Measurements from ENCODE around the gene MCCC2. TPM values are rescaled to one million over a fixed set of nuclear protein-coding genes. Genes with fewer than 3 reads are reported as not detected.

The MCCC2 gene
- total and polyA plus RNA-seq, 2 of the 4 experiments (the other 2 are of a cell fraction): 18.0 to 22.0 TPM

- Histone ChIP-seq H2BK120ac (ENCODE audit: low read depth, low read length) (no peak overlapping the region), H4K20me1 (ENCODE audit: insufficient read depth, low read length) (no peaks in the 10 kb centered on the region), H3K4me2 (ENCODE audit: low read depth, low read length) (no peak overlapping the region), H3K4ac (ENCODE audit: low read depth, low read length) (no peak overlapping the region), H3K56ac (ENCODE audit: extremely low read depth, insufficient read depth, low read length) (no peak overlapping the region), H2BK20ac (ENCODE audit: low read depth, low read length) (no peak overlapping the region), H2BK5ac (ENCODE audit: low read depth, low read length, poor library complexity, severe bottlenecking) (no peak overlapping the region), H3K9me3 (ENCODE audit: control insufficient read depth, insufficient read depth, low read length) (no peaks in the 10 kb centered on the region), H2BK15ac (ENCODE audit: low read depth, low read length) (no peak overlapping the region), H3K14ac (replicated peaks; ENCODE audit: low read depth, low read length) (no peak overlapping the region), H3K4me1 (ENCODE audit: control insufficient read depth, insufficient read depth, low read length) (no peaks in the 10 kb centered on the region), H3K79me1 (ENCODE audit: low read depth in 1 of 2, low read length in 2 of 2) (no peaks in the 10 kb centered on the region), H3K27ac (ENCODE audit: insufficient read depth, low read length) (no peak overlapping the region), H3K4me3 (ENCODE audit: insufficient read depth, low read depth, low read length) (no peak overlapping the region), H2AFZ (replicated peaks; ENCODE audit: low read length, poor library complexity) (no peak overlapping the region), H3K9me1 (ENCODE audit: insufficient read depth, low read length) (no peaks in the 10 kb centered on the region), H4K91ac (ENCODE audit: insufficient read depth, low read depth, low read length) (no peak overlapping the region), H3K27me3 (ENCODE audit: control insufficient read depth, insufficient read depth, low read length) (no peaks in the 10 kb centered on the region), H2AK5ac (ENCODE audit: low read depth, low read length) (no peak overlapping the region), H2AK9ac (replicated peaks; ENCODE audit: low read depth, low read length, poor library complexity) (no peak overlapping the region), H3K18ac (ENCODE audit: low read depth, low read length) (no peak overlapping the region), H4K8ac (ENCODE audit: low read depth in 2 of 2, low read length in 2 of 2) (no peak overlapping the region), H4K5ac (ENCODE audit: low read depth, low read length) (no peak overlapping the region), H3K9ac (ENCODE audit: low read depth, low read length) (no peak overlapping the region), H3K36me3 (ENCODE audit: control insufficient read depth, insufficient read depth, low read length) (peaks cover 3% of the 10 kb centered on the region; the same call in 1 of the 2 replicates), H3K23ac (ENCODE audit: low read depth, low read length) (no peak overlapping the region)
- intact Hi-C loops (cut with micrococcal nuclease): no loop called here
- dilution Hi-C loops (cut with HindIII; ENCODE audit: low sequenced_read_pairs, unreplicated experiment): no loop called here
- POLR2A ChIA-PET (ENCODE audit: unreplicated experiment): no interaction called here
- WGBS, 2 experiments (ENCODE audit: extremely low coverage in 2 of 2, insufficient read length in 1 of 2): no CpG with 5 or more reads among the region's 3 CpGs
- CTCF ChIA-PET: interaction anchor here (0.7 kb wide), 1 partner anchor 469 kb away, joined by 3 read pairs; no protein-coding TSS in a partner anchor
- DNase-seq (no peak), ATAC-seq (ENCODE audit: low read depth) (no peak)
- in situ Hi-C loops (cut with MboI; ENCODE audit: low sequenced_read_pairs): loop anchor here (25.0 kb wide), 1 partner anchor 103 kb away; no protein-coding TSS in a partner anchor
- TF ChIP-seq MAZ (IDR thresholded peaks at IDR 0.05; ENCODE audit: borderline replicate concordance, low read depth, low read length) (no peak), MXI1 (IDR thresholded peaks at IDR 0.05; ENCODE audit: borderline replicate concordance, low read depth, low read length) (no peak), RCOR1 (IDR thresholded peaks at IDR 0.05; ENCODE audit: insufficient replicate concordance, low read length) (no peak), MAFK (IDR thresholded peaks at IDR 0.05; ENCODE audit: low read depth, low read length) (no peak), BHLHE40 (IDR thresholded peaks at IDR 0.05; ENCODE audit: low read depth, low read length) (no peak), POLR2A (IDR thresholded peaks at IDR 0.05; ENCODE audit: low read depth, low read length) (no peak), RAD21 (IDR thresholded peaks at IDR 0.05; ENCODE audit: low read length) (no peak), RFX5 (IDR thresholded peaks at IDR 0.05; ENCODE audit: low read depth, low read length) (no peak), SMC3 (IDR thresholded peaks at IDR 0.05; ENCODE audit: low read depth, low read length) (no peak), NFE2L2 (IDR thresholded peaks at IDR 0.05; ENCODE audit: low read depth, low read length) (no peak), CEBPB (IDR thresholded peaks at IDR 0.05; ENCODE audit: low read depth, low read length) (no peak)
- TF ChIP-seq, protein P1, sequence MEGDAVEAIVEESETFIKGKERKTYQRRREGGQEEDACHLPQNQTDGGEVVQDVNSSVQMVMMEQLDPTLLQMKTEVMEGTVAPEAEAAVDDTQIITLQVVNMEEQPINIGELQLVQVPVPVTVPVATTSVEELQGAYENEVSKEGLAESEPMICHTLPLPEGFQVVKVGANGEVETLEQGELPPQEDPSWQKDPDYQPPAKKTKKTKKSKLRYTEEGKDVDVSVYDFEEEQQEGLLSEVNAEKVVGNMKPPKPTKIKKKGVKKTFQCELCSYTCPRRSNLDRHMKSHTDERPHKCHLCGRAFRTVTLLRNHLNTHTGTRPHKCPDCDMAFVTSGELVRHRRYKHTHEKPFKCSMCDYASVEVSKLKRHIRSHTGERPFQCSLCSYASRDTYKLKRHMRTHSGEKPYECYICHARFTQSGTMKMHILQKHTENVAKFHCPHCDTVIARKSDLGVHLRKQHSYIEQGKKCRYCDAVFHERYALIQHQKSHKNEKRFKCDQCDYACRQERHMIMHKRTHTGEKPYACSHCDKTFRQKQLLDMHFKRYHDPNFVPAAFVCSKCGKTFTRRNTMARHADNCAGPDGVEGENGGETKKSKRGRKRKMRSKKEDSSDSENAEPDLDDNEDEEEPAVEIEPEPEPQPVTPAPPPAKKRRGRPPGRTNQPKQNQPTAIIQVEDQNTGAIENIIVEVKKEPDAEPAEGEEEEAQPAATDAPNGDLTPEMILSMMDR (conservative IDR thresholded peaks at IDR 0.05; ENCODE audit: low read depth, low read length): no peak
- TF ChIP-seq, protein P2, sequence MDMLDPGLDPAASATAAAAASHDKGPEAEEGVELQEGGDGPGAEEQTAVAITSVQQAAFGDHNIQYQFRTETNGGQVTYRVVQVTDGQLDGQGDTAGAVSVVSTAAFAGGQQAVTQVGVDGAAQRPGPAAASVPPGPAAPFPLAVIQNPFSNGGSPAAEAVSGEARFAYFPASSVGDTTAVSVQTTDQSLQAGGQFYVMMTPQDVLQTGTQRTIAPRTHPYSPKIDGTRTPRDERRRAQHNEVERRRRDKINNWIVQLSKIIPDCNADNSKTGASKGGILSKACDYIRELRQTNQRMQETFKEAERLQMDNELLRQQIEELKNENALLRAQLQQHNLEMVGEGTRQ (IDR thresholded peaks at IDR 0.05; ENCODE audit: low read depth, low read length): no peak
- no TSS peak for BruUV-seq (replicated peaks)
Observed at GRCh38 chr5:71658916-71659662, 71.9 kb downstream of the MCCC2 start.

All from IMR-90 (cell line).